SW 1271 (cell line): ENCODE measurements around the gene NCLN.
"Not testable (repeated sequence)": the region's sequence is repeated elsewhere in the genome, so short reads cannot be mapped to it uniquely, and the experiment has no call there.

ENCODE experiments used
- DNase-seq, 2 experiments: peaks; one replicate each; lab custom pipeline; 2025; lab: John Stamatoyannopoulos, UW

NCLN gene

GRCh38 chr19:3225169-3225485 is 39.4 kb downstream of the NCLN start:
- no peak for DNase-seq

- DNase-seq, result no peak
Measured at GRCh38 chr19:3225677-3226093, 40.0 kb downstream of the NCLN start.

GRCh38 chr19:3227054-3227626 is 41.4 kb downstream of the NCLN start:
- no peak for DNase-seq

- no peak for DNase-seq
Measured at GRCh38 chr19:3229346-3229743, 43.6 kb downstream of the NCLN start.

GRCh38 chr19:3229888-3230496 is 44.3 kb downstream of the NCLN start:
- DNase-seq, result no peak

- no peak for DNase-seq
Measured at GRCh38 chr19:3231288-3231687, 45.6 kb downstream of the NCLN start.

- DNase-seq, result no peak
Measured at GRCh38 chr19:3233116-3233515, 47.4 kb downstream of the NCLN start.

- DNase-seq, result no peak
Measured at GRCh38 chr19:3233831-3234230, 48.1 kb downstream of the NCLN start.

GRCh38 chr19:3234800-3235199 is 49.1 kb downstream of the NCLN start:
- no peak for DNase-seq

- not testable (repeated sequence) for DNase-seq
Measured at GRCh38 chr19:3235604-3236003, 49.9 kb downstream of the NCLN start.

- no peak for DNase-seq
Measured at GRCh38 chr19:3236272-3236671, 50.5 kb downstream of the NCLN start.

- DNase-seq, result no peak
Measured at GRCh38 chr19:3238066-3238561, 52.4 kb downstream of the NCLN start.

GRCh38 chr19:3239367-3239766 is 53.6 kb downstream of the NCLN start:
- no peak for DNase-seq

GRCh38 chr19:3243819-3244700 is 58.3 kb downstream of the NCLN start:
- DNase-seq, result no peak

GRCh38 chr19:3245050-3245449 is 59.3 kb downstream of the NCLN start:
- no peak for DNase-seq

GRCh38 chr19:3248728-3249326 is 63.1 kb downstream of the NCLN start:
- no peak for DNase-seq

- peak in 1 of 2 experiments; percentile 37 for DNase-seq
Measured at GRCh38 chr19:3249408-3249807, 63.7 kb downstream of the NCLN start.

GRCh38 chr19:3250675-3251074 is 64.9 kb downstream of the NCLN start:
- DNase-seq, result peak in 1 of 2 experiments; percentile 19

GRCh38 chr19:3251229-3251628 is 65.5 kb downstream of the NCLN start:
- no peak for DNase-seq

GRCh38 chr19:3252650-3253049 is 66.9 kb downstream of the NCLN start:
- no peak for DNase-seq

- DNase-seq, result peak in 1 of 2 experiments; percentile 12
Measured at GRCh38 chr19:3253270-3253669, 67.5 kb downstream of the NCLN start.

GRCh38 chr19:3254520-3254919 is 68.8 kb downstream of the NCLN start:
- DNase-seq, result no peak

GRCh38 chr19:3257071-3257470 is 71.3 kb downstream of the NCLN start:
- no peak for DNase-seq
